Common myeloid progenitor, CD34-positive (primary cell): ENCODE measurements around the gene WNT9B.

Experiments used
- CTCF ChIA-PET: fragments of 350-600 bp; sonication (Branson Sonifier 250); formaldehyde crosslinking; loops from one replicate; lab custom pipeline; 2021; ENCODE audit warnings: antibody characterized with exemption; lab: Charles Lee
- POLR2A ChIA-PET: fragments of 350-600 bp; sonication (Branson Sonifier 250); formaldehyde crosslinking; loops from one replicate; lab custom pipeline; 2021; ENCODE audit warnings: antibody characterized with exemption; lab: Charles Lee
- DNase-seq, 3 donors: peaks; one replicate each; pipeline versions ENCODE4 v3.0.0 to v3.0.0-alpha.2; 2013
- H3K27ac ChIP-seq, 2 experiments: 1 replicate in 1 of 2; 2 replicates in 1 of 2; pipeline ENCODE4 v1.7.0; 2013; ENCODE audit warnings: inconsistent platforms in 2 of 2, low read length in 2 of 2, mild to moderate bottlenecking in 2 of 2, low read depth in 1 of 2, moderate library complexity in 1 of 2; ENCODE audit not compliant: severe bottlenecking in 2 of 2, insufficient read depth in 1 of 2, poor library complexity in 1 of 2
- H3K27me3 ChIP-seq, 5 experiments: replicated peaks in 2 of 5; 1 replicate in 3 of 5; 2 replicates in 2 of 5; pipeline versions ENCODE4 v1.6.1 to v1.7.0; 2013; ENCODE audit warnings: low read length in 4 of 5, mild to moderate bottlenecking in 2 of 5, moderate library complexity in 2 of 5, inconsistent platforms in 1 of 5; ENCODE audit not compliant: insufficient read depth in 5 of 5, control insufficient read depth in 4 of 5
- H3K36me3 ChIP-seq, 4 experiments: 1 replicate in 2 of 4; 2 replicates in 2 of 4; pipeline versions ENCODE4 v1.6.1 to v1.7.0; 2013; ENCODE audit warnings: low read length in 3 of 4, control low read depth in 1 of 4, mild to moderate bottlenecking in 1 of 4; ENCODE audit not compliant: control insufficient read depth in 4 of 4, insufficient read depth in 4 of 4
- H3K4me1 ChIP-seq, 4 experiments: 1 replicate in 3 of 4; 2 replicates in 1 of 4; pipeline versions ENCODE4 v1.6.1 to v1.7.1; 2013; ENCODE audit warnings: low read length in 3 of 4, mild to moderate bottlenecking in 3 of 4, control low read depth in 1 of 4, inconsistent platforms in 1 of 4, moderate library complexity in 1 of 4; ENCODE audit not compliant: control insufficient read depth in 4 of 4, insufficient read depth in 4 of 4; ENCODE audit errors: control extremely low read depth in 1 of 4
- H3K4me3 ChIP-seq, 7 experiments: 1 replicate in 4 of 7; 2 replicates in 3 of 7; pipeline versions ENCODE4 v1.5.1 to v1.7.0; 2013; ENCODE audit warnings: mild to moderate bottlenecking in 7 of 7, low read length in 6 of 7, moderate library complexity in 6 of 7, inconsistent platforms in 2 of 7, low read depth in 2 of 7, control low read depth in 1 of 7; ENCODE audit not compliant: insufficient read depth in 4 of 7, control insufficient read depth in 1 of 7; ENCODE audit errors: extremely low read depth in 1 of 7
- H3K9me3 ChIP-seq, 5 experiments: 1 replicate in 4 of 5; 2 replicates in 1 of 5; pipeline versions ENCODE4 v1.6.1 to v1.7.1; 2013; ENCODE audit warnings: low read length in 4 of 5, mild to moderate bottlenecking in 2 of 5, inconsistent platforms in 1 of 5, low read depth in 1 of 5, moderate library complexity in 1 of 5; ENCODE audit not compliant: control insufficient read depth in 4 of 5, insufficient read depth in 2 of 5; ENCODE audit errors: control extremely low read depth in 1 of 5
- WGBS: methylation state at CpG from one replicate; pipeline ENCODE4 v1.1.5; 2013; ENCODE audit not compliant: insufficient coverage; 5-methylcytosine and 5-hydroxymethylcytosine counted together

Gene WNT9B

DNA sequence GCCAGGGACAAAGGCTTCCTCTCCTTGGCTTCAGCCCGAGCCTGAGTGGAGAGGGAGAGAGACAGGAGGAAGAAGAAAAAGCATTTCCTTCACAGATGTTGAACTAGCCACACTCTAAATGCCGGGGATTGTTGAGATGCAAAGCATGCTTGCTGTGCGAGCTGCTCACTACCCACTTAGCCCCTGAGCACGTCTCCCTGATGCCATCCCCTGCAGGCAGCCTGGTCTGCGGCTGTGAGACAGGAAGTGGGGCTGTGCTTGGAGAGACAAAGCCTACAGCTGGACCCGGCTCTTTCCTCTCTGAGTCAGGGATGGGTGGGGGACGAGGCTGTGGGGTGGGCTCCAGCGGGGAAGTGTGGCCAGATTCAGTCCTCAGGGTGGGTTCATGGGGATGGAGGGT lies 13.7 kb downstream of the WNT9B start:
- Histone ChIP-seq H3K27ac (no peak overlapping the region), H3K9me3 (no peaks in the 10 kb centered on the region), H3K27me3 (peaks cover 0 to 7% (median 2%) of the 10 kb centered on the region in 5 experiments), H3K4me1 (peaks cover 0 to 27% (median 5%) of the 10 kb centered on the region in 4 experiments), H3K36me3 (no peaks in the 10 kb centered on the region), H3K4me3 (peak overlapping the region in 1 of 7 experiments; percentile 8)
- ChIA-PET POLR2A (no interaction called here), CTCF (no interaction called here)
- peak; percentile 14 to 71 (median 57) for DNase-seq
- WGBS: 12% methylated on average over 7 of the region's 8 CpGs

DNA sequence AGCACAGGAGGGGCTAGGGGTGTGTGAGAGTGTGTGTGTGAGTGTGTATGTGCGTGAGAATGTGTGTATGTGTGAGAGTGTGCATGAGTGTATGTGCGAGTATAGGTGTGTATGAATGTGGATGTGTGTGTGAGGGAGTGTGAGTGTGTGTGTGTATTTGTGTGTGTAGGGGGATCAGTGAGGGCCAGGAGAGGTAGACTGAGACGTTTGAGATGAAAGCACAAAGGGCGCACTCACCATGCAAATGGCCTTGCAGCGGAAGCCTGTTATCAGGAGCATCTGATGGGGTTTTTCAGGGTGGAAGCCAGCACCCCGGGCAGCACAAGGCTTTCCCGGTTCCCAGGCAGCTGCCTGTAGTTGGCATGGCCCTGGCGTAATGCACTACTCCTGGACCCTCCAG lies 14.9 kb downstream of the WNT9B start:
- Histone ChIP-seq H3K4me3 (no peak overlapping the region), H3K27me3 (peaks cover 0 to 7% (median 2%) of the 10 kb centered on the region in 5 experiments), H3K27ac (no peak overlapping the region), H3K4me1 (peaks cover 0 to 27% (median 5%) of the 10 kb centered on the region in 4 experiments), H3K9me3 (no peaks in the 10 kb centered on the region), H3K36me3 (no peaks in the 10 kb centered on the region)
- DNase-seq: no peak
- ChIA-PET CTCF (no interaction called here), POLR2A (no interaction called here)
- WGBS: 88% methylated on average over 8 of the region's 8 CpGs

DNA sequence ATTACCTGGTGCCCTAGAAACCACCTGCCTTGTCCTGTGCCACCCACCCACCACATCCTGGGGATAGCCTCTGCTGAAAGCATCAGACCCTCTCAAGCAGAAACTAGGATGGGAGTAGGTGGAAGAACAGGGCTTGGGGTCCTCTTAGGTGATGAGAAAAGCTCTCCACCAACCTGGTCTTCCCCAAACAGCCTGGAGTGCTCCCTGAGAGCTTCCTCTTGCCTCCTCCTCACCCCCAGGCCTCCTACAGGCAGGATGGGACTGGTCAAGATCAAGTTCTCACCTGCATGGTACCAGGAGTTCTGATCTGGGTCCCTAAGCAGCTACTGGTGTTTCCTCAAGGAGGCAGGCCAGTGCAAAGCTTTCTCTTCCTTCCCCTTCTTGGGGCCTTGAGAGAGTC lies 15.4 kb downstream of the WNT9B start:
- Histone ChIP-seq H3K27ac (no peak overlapping the region), H3K9me3 (no peaks in the 10 kb centered on the region), H3K4me1 (peaks cover 0 to 27% (median 5%) of the 10 kb centered on the region in 4 experiments), H3K4me3 (no peak overlapping the region), H3K27me3 (peaks cover 0 to 7% (median 2%) of the 10 kb centered on the region in 5 experiments), H3K36me3 (no peaks in the 10 kb centered on the region)
- DNase-seq: no peak
- ChIA-PET POLR2A (no interaction called here), CTCF (interaction anchor here (0.7 kb wide), 1 partner anchor 15 kb away, joined by 3 read pairs; the partner anchor contains the start of gene WNT9B)

DNA sequence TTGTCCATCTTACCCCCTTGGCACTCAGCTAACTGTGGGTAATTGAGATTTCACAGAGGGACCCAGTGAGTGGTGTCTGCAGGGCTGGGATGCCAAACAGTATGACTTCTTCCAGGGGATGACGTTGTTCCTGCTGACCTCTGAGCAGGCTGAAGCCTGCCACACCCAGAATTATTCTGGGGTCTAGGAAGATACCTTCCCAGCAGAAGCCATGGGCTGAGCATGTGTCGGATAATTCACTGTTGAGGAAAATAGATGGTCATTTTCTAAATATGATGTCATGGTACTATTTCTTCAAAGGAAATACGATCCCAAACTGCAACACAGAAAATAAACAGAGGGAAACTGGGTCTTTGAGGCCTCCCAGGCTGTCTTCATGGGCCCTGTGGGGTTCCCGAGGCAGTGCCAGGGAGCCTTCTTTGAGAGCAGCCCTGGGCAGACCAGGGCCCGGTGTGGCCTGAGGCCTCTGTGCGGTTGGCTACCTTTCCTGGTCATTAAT lies 17.4 kb downstream of the WNT9B start:
- no peak overlapping the region for H3K4me3 ChIP-seq
- no peak for DNase-seq
- WGBS: 97% methylated on average over 5 of the region's 6 CpGs
- no peak overlapping the region for H3K27ac ChIP-seq
- H3K27me3 ChIP-seq: peaks cover 0 to 7% (median 2%) of the 10 kb centered on the region in 5 experiments
- H3K36me3 ChIP-seq: no peaks in the 10 kb centered on the region
- no peaks in the 10 kb centered on the region for H3K9me3 ChIP-seq
- CTCF ChIA-PET: no interaction called here
- POLR2A ChIA-PET: no interaction called here
- H3K4me1 ChIP-seq: peaks cover 0 to 27% (median 5%) of the 10 kb centered on the region in 4 experiments

DNA sequence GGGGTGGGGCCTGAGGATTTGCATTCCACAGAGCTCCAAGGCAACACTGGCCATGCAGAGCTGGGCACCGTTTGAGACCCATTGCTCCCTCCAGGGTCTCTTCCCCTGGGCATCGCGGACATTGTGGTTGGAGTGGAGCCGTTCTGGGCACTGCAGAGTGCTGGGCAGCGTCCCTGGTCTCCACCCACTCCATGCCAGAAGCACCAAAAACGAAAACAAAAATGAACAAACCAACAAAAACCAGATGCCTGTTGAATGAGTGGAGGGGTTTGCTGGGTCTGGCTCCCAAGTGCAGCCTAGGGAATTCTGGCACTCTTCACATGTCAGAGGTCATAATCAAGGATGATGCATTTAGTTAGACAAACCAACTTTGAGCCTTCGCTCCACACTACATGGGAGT lies 17.9 kb downstream of the WNT9B start:
- DNase-seq: no peak
- WGBS: 95% methylated on average over 2 of the region's 7 CpGs
- CTCF ChIA-PET: interaction anchor here (1.2 kb wide), 1 partner anchor 72 kb away, joined by 3 read pairs; no protein-coding TSS in a partner anchor

DNA sequence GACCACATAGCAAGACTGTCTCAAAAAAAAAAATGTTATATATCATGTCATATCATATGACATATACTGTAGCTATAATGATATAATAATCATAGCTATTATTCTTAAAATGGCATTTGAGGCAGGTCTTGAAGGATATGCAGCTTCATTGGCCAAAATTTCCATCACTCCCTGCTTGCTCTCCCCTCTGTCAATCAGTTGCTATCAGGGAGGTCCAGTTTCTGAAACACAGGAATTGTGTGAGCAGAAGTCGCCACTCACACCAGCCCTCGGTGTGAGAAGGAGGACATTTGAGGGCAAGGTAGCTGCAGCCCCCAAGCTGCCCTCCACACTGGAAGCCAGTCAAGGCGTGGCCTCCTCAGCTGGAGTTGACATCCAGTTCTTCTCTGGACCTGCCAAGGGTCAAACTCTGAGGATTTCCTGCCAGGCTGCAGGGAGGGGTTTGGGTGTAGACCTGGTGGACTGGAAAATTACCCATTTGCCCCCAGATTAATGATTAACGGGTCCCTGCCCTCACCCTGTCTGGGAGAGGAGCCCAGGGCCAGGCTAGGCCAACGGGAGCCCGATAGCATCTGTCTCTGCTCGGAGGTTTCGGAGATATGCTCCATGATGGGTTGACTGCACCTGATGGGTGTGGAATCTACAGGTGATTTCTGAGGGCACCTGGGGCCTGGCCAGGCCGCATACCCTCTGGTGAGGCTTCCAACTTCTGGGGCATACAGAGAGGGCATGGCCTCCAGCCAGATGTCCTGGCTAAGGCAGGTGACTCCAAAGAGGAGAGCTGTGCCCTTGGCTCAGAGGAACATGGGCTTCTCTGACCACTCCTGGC lies 18.8 kb downstream of the WNT9B start:
- Histone ChIP-seq H3K27me3 (peaks cover 0 to 3% (median 0%) of the 10 kb centered on the region in 5 experiments), H3K9me3 (no peaks in the 10 kb centered on the region), H3K4me1 (peaks cover 0 to 19% (median under 1%) of the 10 kb centered on the region in 4 experiments), H3K36me3 (no peaks in the 10 kb centered on the region), H3K27ac (no peak overlapping the region), H3K4me3 (no peak overlapping the region)
- WGBS: 93% methylated on average over 8 of the region's 9 CpGs
- POLR2A ChIA-PET: no interaction called here
- no peak for DNase-seq
- CTCF ChIA-PET: interaction anchor here (1.2 kb wide), 1 partner anchor 72 kb away, joined by 3 read pairs; no protein-coding TSS in a partner anchor

More for the DNA sequence above, 17.9 kb downstream of the WNT9B start:
- H3K4me1 ChIP-seq: peaks cover 0 to 24% (median 5%) of the 10 kb centered on the region in 4 experiments
- no peaks in the 10 kb centered on the region for H3K9me3 ChIP-seq
- H3K27me3 ChIP-seq: peaks cover 0 to 7% (median 2%) of the 10 kb centered on the region in 5 experiments
- H3K36me3 ChIP-seq: no peaks in the 10 kb centered on the region
- no peak overlapping the region for H3K4me3 ChIP-seq
- H3K27ac ChIP-seq: no peak overlapping the region
- POLR2A ChIA-PET: no interaction called here

DNA sequence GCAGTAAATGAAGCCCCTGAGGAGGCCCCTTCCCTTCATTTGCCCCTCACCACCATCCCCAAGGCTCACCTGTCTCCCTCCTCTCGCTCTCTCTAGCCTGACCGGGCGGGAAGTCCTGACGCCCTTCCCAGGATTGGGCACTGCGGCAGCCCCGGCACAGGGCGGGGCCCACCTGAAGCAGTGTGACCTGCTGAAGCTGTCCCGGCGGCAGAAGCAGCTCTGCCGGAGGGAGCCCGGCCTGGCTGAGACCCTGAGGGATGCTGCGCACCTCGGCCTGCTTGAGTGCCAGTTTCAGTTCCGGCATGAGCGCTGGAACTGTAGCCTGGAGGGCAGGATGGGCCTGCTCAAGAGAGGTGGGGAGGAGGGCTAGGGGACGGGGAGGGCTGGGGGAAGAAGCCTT lies 21.0 kb downstream of the WNT9B start:
- Histone ChIP-seq H3K27ac (no peak overlapping the region), H3K36me3 (no peaks in the 10 kb centered on the region), H3K4me3 (no peak overlapping the region), H3K27me3 (peaks cover 0 to 2% (median 0%) of the 10 kb centered on the region in 5 experiments), H3K9me3 (no peaks in the 10 kb centered on the region), H3K4me1 (peaks cover 0 to 25% (median under 1%) of the 10 kb centered on the region in 4 experiments)
- 96% methylated on average over 15 of the region's 16 CpGs for WGBS
- DNase-seq: no peak
- ChIA-PET POLR2A (no interaction called here), CTCF (no interaction called here)
